BJ (cell line): ENCODE data around the gene TGFBR3L. TPM values are rescaled to one million over a fixed set of nuclear protein-coding genes. Genes with fewer than 3 reads are reported as not detected.

ENCODE experiments used
- CTCF ChIA-PET: fragments of 350-600 bp; formaldehyde crosslinking; extraction: SDS; loops from one replicate; lab custom pipeline; 2021; ENCODE audit warnings: antibody characterized with exemption, inconsistent platforms; lab: Yijun Ruan, JAX
- POLR2A ChIA-PET: fragments of 300-600 bp; sonication (Branson Sonifier 250); formaldehyde crosslinking; extraction: SDS; loops from one replicate; lab custom pipeline; 2021; ENCODE audit warnings: antibody characterized with exemption; lab: Charles Lee
- DNase-seq: peaks from one replicate; pipeline ENCODE4 v3.0.0-alpha.2; 2011; ENCODE audit warnings: low read depth
- H3K27me3 ChIP-seq: 2 replicates; pipeline ENCODE4 v1.6.0; 2011; ENCODE audit warnings: low read length; ENCODE audit not compliant: control insufficient read depth, insufficient read depth
- H3K36me3 ChIP-seq: 2 replicates; pipeline ENCODE4 v1.5.1; 2011; ENCODE audit warnings: low read length; ENCODE audit not compliant: control insufficient read depth, insufficient read depth
- H3K4me3 ChIP-seq: 2 replicates; pipeline ENCODE4 v1.5.1; 2011; ENCODE audit warnings: low read depth, mild to moderate bottlenecking, control low read depth, low read length
- CTCF ChIP-seq: IDR thresholded peaks from 2 replicates; pipeline ENCODE4 v1.5.1; 2011; ENCODE audit warnings: low read depth, mild to moderate bottlenecking, control low read depth, inconsistent platforms, low read length, moderate library complexity; ENCODE audit not compliant: insufficient read depth
- polyA plus RNA-seq: library from polyadenylated mRNA; depleted of rRNA; stranded (reverse); fragments of >200 nt; gene quantifications from 2 replicates; pipeline ENCODE4 v1.2.3, GENCODE V29; 2011

The TGFBR3L gene
- polyA plus RNA-seq, 1 experiment = 0.50 TPM

- ChIA-PET POLR2A (no interaction called here), CTCF (interaction anchor here (0.8 kb wide), 1 partner anchor 45 kb away, joined by 3 read pairs; no protein-coding TSS in a partner anchor)
- TF ChIP-seq CTCF = no peak
- no peak for DNase-seq
- Histone ChIP-seq H3K36me3 (no peaks in the 10 kb centered on the region), H3K4me3 (no peak overlapping the region), H3K27me3 (peaks cover 21% of the 10 kb centered on the region)
These were observed 43.8 kb upstream of the TGFBR3L start for GRCh38 chr19:7870571-7871436.

GRCh38 chr19:7871437-7872305 is 43.0 kb upstream of the TGFBR3L start:
- CTCF ChIA-PET = interaction anchor here (0.8 kb wide), 1 partner anchor 44 kb away, joined by 3 read pairs; no protein-coding TSS in a partner anchor
- H3K27me3 ChIP-seq = peaks cover 22% of the 10 kb centered on the region
- H3K36me3 ChIP-seq = no peaks in the 10 kb centered on the region
- H3K4me3 ChIP-seq = peak overlapping the region; percentile 32
- TF ChIP-seq CTCF = no peak
- peak; percentile 57 for DNase-seq
- POLR2A ChIA-PET = no interaction called here

DNA sequence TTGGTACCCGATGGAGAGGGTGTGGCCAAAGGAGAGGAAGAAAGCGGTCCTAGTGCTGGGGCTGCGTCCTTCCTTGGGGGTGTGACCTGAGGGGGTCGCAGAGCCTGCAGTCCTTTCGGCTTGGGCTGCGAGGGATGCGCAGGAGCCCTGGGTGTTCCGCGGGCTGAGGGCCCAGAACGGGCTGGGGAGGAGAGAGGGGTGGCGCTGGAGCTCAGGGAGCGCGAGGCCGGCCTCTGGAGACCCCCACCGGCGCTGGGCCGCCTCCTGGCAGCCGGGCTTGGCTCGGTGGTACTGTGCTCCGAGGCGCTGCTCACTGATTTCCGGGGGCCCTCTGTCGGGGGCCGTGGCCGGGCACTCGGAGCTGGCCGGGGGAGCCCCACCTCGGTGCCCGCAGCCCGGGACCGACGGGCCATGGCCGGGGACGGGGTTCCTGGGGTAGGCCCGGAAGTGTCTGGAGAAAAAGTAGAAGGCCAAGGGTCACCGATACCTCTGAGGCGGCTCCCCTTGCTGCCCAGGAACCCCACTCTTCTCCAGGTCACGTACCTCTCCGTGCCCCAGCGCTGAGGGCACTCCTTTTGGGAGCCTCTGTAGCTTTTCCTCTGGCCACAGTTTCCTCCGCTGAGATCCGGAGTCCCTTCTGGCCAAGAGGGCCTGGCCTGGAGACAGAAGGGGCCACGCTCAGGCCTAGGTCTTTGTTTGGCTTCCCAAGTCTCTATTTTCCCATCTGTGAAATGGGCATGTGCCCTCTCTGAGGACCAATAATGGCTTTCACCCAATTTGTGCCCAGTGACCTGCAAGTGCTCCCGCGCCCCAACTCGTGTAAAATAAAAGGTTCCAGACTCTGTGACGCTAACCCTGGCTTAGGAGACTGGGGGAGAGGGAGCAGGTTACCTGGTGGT is 42.1 kb upstream of the TGFBR3L start:
- POLR2A ChIA-PET = no interaction called here
- no peak for TF ChIP-seq CTCF
- Histone ChIP-seq H3K27me3 (peaks cover 22% of the 10 kb centered on the region), H3K36me3 (no peaks in the 10 kb centered on the region), H3K4me3 (peak overlapping the region; percentile 32; the same call in 1 of the 2 replicates)
- CTCF ChIA-PET = no interaction called here
- DNase-seq = no peak

GRCh38 chr19:7873304-7874075 is 41.1 kb upstream of the TGFBR3L start:
- no peak for TF ChIP-seq CTCF
- DNase-seq = no peak
- Histone ChIP-seq H3K4me3 (no peak overlapping the region), H3K36me3 (no peaks in the 10 kb centered on the region), H3K27me3 (peaks cover 22% of the 10 kb centered on the region)
- ChIA-PET POLR2A (no interaction called here), CTCF (no interaction called here)
